Esophagus (tissue), 2 donors: ENCODE results near the gene IRGC. TPM values are rescaled to one million over a fixed set of nuclear protein-coding genes. Genes with fewer than 3 reads are reported as not detected.

Experiments used
- H3K27ac ChIP-seq, 2 donors: one replicate each; pipeline ENCODE4 v1.5.1; 2013; ENCODE audit warnings: low read depth in 2 of 2, mild to moderate bottlenecking in 2 of 2, inconsistent platforms in 1 of 2, low read length in 1 of 2, moderate library complexity in 1 of 2
- H3K27me3 ChIP-seq, 2 donors: one replicate each; pipeline ENCODE4 v1.6.1; 2013; ENCODE audit warnings: low read length in 2 of 2, control low read depth in 1 of 2, mild to moderate bottlenecking in 1 of 2; ENCODE audit not compliant: insufficient read depth in 2 of 2, control insufficient read depth in 1 of 2
- H3K36me3 ChIP-seq, 2 donors: one replicate each; pipeline ENCODE4 v1.6.1; 2013; ENCODE audit warnings: low read length in 1 of 2; ENCODE audit not compliant: control insufficient read depth in 2 of 2, insufficient read depth in 2 of 2
- H3K4me1 ChIP-seq, 2 donors: one replicate each; pipeline ENCODE4 v1.6.1; 2013; ENCODE audit warnings: low read length in 1 of 2; ENCODE audit not compliant: control insufficient read depth in 2 of 2, insufficient read depth in 2 of 2
- H3K4me3 ChIP-seq, 2 donors: one replicate each; pipeline ENCODE4 v1.5.1; 2013; ENCODE audit warnings: low read length in 2 of 2, mild to moderate bottlenecking in 2 of 2, low read depth in 1 of 2, moderate library complexity in 1 of 2
- H3K9me3 ChIP-seq, 2 donors: one replicate each; pipeline ENCODE4 v1.6.1; 2013; ENCODE audit warnings: mild to moderate bottlenecking in 2 of 2, low read depth in 1 of 2, low read length in 1 of 2, moderate library complexity in 1 of 2; ENCODE audit not compliant: control insufficient read depth in 2 of 2, insufficient read depth in 1 of 2
- WGBS, 2 donors: extraction: QIAGEN DNeasy Blood & Tissue Kit; methylation state at CpG; one replicate each; pipeline ENCODE4 v1.1.7; 2013; 5-methylcytosine and 5-hydroxymethylcytosine counted together
- polyA plus RNA-seq, 2 donors: library from polyadenylated mRNA; stranded (reverse); fragments of 200-250 nt; gene quantifications; one replicate each; pipeline ENCODE4 v1.2.3, GENCODE V29; 2013
- donor health status: healthy with polysubstance abuse.
- donor health status: Bipolar disorder and iron deficiency.

Gene IRGC
- polyA plus RNA-seq, 2 donors: not detected

- peaks cover 0 to 2% of the 10 kb centered on the region in 2 donors for H3K4me1 ChIP-seq
- H3K4me3 ChIP-seq: no peak overlapping the region
- no peaks in the 10 kb centered on the region for H3K9me3 ChIP-seq
- no peaks in the 10 kb centered on the region for H3K27me3 ChIP-seq
- H3K27ac ChIP-seq: no peak overlapping the region
- WGBS, 2 donors: 54 to 71% methylated on average over 4 of the region's 4 CpGs
- peaks cover 16 to 28% of the 10 kb centered on the region in 2 donors for H3K36me3 ChIP-seq
Observed at GRCh38 chr19:43727593-43727853, 11.6 kb downstream of the IRGC start.

DNA sequence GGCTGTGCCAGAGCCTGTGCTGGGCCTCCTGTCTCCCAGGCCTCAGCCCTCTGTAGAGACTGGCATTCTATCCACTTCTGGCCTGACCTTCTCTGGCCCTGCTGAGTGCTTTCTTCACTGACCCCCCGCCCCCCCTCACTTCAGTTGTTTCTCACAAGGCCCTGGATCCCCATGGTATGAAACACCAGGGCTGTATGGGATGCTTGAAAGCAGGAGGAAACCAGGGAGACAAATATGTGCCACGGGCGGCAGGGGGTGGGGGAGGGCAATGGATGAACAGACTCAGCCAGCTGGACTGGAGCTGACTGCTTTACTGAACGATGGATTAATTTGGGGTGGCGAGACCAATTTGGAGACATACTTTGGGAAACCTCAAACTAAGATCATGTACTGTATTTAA lies 14.0 kb downstream of the IRGC start:
- H3K9me3 ChIP-seq: no peaks in the 10 kb centered on the region
- peaks cover 29 to 36% of the 10 kb centered on the region in 2 donors for H3K36me3 ChIP-seq
- 84 to 89% methylated on average over 5 of the region's 5 CpGs for WGBS, 2 donors
- H3K27me3 ChIP-seq: no peaks in the 10 kb centered on the region
- no peak overlapping the region for H3K4me3 ChIP-seq
- H3K4me1 ChIP-seq: peaks cover 0 to 2% of the 10 kb centered on the region in 2 donors
- H3K27ac ChIP-seq: no peak overlapping the region

GRCh38 chr19:43731346-43731745 lies 15.5 kb downstream of the IRGC start:
- 85 to 89% methylated on average over 14 of the region's 14 CpGs for WGBS, 2 donors
- Histone ChIP-seq H3K36me3 (peaks cover 30 to 36% of the 10 kb centered on the region in 2 donors), H3K27ac (no peak overlapping the region), H3K4me1 (peaks cover 0 to 2% of the 10 kb centered on the region in 2 donors), H3K4me3 (no peak overlapping the region), H3K27me3 (no peaks in the 10 kb centered on the region), H3K9me3 (no peaks in the 10 kb centered on the region)

DNA sequence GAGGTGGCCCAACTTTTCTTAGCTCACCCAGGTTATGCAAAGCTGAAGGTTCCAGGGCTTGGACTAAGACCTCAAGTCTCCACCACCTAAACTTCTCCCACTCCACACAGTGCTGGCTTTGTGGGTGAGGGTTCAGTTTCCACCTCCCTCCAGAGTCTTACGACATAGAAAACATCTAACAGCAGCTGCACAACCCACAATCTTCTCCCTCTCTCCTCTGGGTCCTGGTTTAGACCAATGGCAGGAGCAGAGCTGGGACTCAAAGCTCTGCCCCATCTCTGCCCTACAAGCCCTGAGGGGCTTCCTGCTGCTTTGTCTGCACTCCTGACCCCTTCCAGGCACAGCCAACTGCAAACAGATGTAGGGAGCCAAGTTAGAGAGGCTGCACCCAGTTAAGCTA lies 16.0 kb downstream of the IRGC start:
- Histone ChIP-seq H3K27ac (no peak overlapping the region), H3K36me3 (peaks cover 35 to 38% of the 10 kb centered on the region in 2 donors)
- WGBS, 2 donors: 84 to 90% methylated on average over 1 of the region's 1 CpG

GRCh38 chr19:43735013-43735412 lies 19.1 kb downstream of the IRGC start:
- Histone ChIP-seq H3K27me3 (no peaks in the 10 kb centered on the region), H3K4me1 (peaks cover 0 to 2% of the 10 kb centered on the region in 2 donors), H3K9me3 (no peaks in the 10 kb centered on the region), H3K36me3 (peaks cover 23 to 37% of the 10 kb centered on the region in 2 donors), H3K4me3 (no peak overlapping the region), H3K27ac (no peak overlapping the region)
- 98% methylated on average over 6 of the region's 6 CpGs for WGBS, 2 donors

More for the DNA sequence above, 16.0 kb downstream of the IRGC start:
- Histone ChIP-seq H3K4me1 (peaks cover 0 to 2% of the 10 kb centered on the region in 2 donors), H3K27me3 (no peaks in the 10 kb centered on the region), H3K9me3 (no peaks in the 10 kb centered on the region), H3K4me3 (no peak overlapping the region)

DNA sequence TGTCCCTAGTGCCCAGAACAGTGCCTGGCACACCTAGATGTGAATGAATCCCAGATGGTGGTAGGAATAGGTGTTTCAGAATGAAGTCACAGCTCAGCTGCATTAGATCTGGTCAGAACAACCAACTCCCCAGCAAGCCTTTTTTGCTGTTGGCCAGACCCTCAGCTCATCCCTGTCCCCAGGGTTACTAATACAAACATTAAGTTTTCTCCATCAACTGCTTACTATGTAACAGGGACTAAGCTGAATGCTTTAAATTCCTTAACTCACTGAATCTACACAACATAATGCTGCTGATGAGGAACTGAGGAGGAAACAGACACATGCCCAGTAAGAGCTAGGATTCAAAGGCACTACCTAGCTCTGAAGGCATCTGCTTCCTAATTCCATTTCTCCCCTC lies 20.1 kb downstream of the IRGC start:
- Histone ChIP-seq H3K27me3 (no peaks in the 10 kb centered on the region), H3K27ac (no peak overlapping the region), H3K4me1 (peaks cover 0 to 4% of the 10 kb centered on the region in 2 donors), H3K36me3 (peaks cover 23 to 39% of the 10 kb centered on the region in 2 donors), H3K4me3 (no peak overlapping the region), H3K9me3 (no peaks in the 10 kb centered on the region)

GRCh38 chr19:43738780-43739211 lies 22.9 kb downstream of the IRGC start:
- peaks cover 15 to 22% of the 10 kb centered on the region in 2 donors for H3K36me3 ChIP-seq
- peaks cover 0 to 4% of the 10 kb centered on the region in 2 donors for H3K4me1 ChIP-seq
- no peaks in the 10 kb centered on the region for H3K27me3 ChIP-seq
- no peak overlapping the region for H3K4me3 ChIP-seq
- WGBS, 2 donors: 46 to 58% methylated on average over 5 of the region's 5 CpGs
- no peaks in the 10 kb centered on the region for H3K9me3 ChIP-seq
- H3K27ac ChIP-seq: peak overlapping the region; percentile 27 to 45

DNA sequence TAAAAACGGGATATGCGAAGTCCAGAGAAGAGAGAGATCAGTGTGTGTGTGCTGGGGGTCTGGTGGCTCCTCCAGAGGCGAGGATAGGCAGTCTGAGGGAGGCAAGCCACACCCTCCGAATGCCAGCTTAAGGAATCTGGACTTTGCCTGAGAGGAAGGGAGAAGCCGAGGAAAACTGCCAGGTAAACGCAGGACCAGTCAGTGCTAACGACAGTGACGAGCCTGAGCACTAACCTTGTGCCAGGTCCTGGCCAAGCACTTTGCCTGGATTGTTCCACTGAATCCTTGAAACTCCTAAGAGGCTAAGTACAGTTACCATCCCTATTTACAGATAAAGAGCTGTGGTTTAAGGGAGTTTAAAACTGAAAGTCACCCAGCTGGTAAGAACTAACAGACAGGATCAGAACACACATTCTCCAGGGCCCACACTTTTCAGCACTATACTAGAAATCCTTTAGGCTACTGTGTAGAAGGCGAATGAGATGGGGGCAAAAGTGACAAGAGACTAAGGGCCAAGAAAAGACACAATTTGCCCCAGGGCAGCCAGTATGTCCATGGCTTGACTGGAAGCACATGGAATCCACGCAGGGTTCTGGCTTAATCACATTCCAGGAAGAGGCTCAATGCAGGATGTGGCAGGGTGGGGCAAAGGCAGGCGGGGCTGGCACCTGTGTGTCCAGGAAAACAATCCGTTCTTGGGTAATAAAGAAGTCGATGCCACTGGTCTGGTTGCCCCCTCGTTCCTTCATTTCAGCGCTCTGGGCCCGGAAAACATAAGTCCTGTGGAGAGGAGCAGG lies 23.8 kb downstream of the IRGC start:
- peaks cover 0 to 4% of the 10 kb centered on the region in 2 donors for H3K4me1 ChIP-seq
- WGBS, 2 donors: 46 to 52% methylated on average over 16 of the region's 16 CpGs
- H3K9me3 ChIP-seq: no peaks in the 10 kb centered on the region
- H3K27ac ChIP-seq: peak overlapping the region; percentile 70 to 81
- no peak overlapping the region for H3K4me3 ChIP-seq
- H3K36me3 ChIP-seq: peaks cover 12 to 24% of the 10 kb centered on the region in 2 donors
- H3K27me3 ChIP-seq: no peaks in the 10 kb centered on the region

- no peak overlapping the region for H3K27ac ChIP-seq
- H3K27me3 ChIP-seq: no peaks in the 10 kb centered on the region
- no peak overlapping the region for H3K4me3 ChIP-seq
- H3K9me3 ChIP-seq: no peaks in the 10 kb centered on the region
- 83 to 86% methylated on average over 10 of the region's 10 CpGs for WGBS, 2 donors
- peaks cover 12 to 24% of the 10 kb centered on the region in 2 donors for H3K36me3 ChIP-seq
- peaks cover 0 to 4% of the 10 kb centered on the region in 2 donors for H3K4me1 ChIP-seq
Observed at GRCh38 chr19:43741075-43741825, 25.4 kb downstream of the IRGC start.
